BJ (cell line): ENCODE measurements around the gene SLC16A7. TPM values are rescaled to one million over a fixed set of nuclear protein-coding genes. Genes with fewer than 3 reads are reported as not detected.

Experiments used
- CTCF ChIA-PET: fragments of 350-600 bp; formaldehyde crosslinking; extraction: SDS; loops from one replicate; lab custom pipeline; 2021; ENCODE audit warnings: antibody characterized with exemption, inconsistent platforms; lab: Yijun Ruan, JAX
- POLR2A ChIA-PET: fragments of 300-600 bp; sonication (Branson Sonifier 250); formaldehyde crosslinking; extraction: SDS; loops from one replicate; lab custom pipeline; 2021; ENCODE audit warnings: antibody characterized with exemption; lab: Charles Lee
- DNase-seq: peaks from one replicate; pipeline ENCODE4 v3.0.0-alpha.2; 2011; ENCODE audit warnings: low read depth
- H3K27me3 ChIP-seq: 2 replicates; pipeline ENCODE4 v1.6.0; 2011; ENCODE audit warnings: low read length; ENCODE audit not compliant: control insufficient read depth, insufficient read depth
- H3K36me3 ChIP-seq: 2 replicates; pipeline ENCODE4 v1.5.1; 2011; ENCODE audit warnings: low read length; ENCODE audit not compliant: control insufficient read depth, insufficient read depth
- H3K4me3 ChIP-seq: 2 replicates; pipeline ENCODE4 v1.5.1; 2011; ENCODE audit warnings: low read depth, mild to moderate bottlenecking, control low read depth, low read length
- CTCF ChIP-seq: IDR thresholded peaks from 2 replicates; pipeline ENCODE4 v1.5.1; 2011; ENCODE audit warnings: low read depth, mild to moderate bottlenecking, control low read depth, inconsistent platforms, low read length, moderate library complexity; ENCODE audit not compliant: insufficient read depth
- polyA plus RNA-seq: library from polyadenylated mRNA; depleted of rRNA; stranded (reverse); fragments of >200 nt; gene quantifications from 2 replicates; pipeline ENCODE4 v1.2.3, GENCODE V29; 2011

SLC16A7 gene
- polyA plus RNA-seq, 1 experiment, result 23.0 TPM

DNA sequence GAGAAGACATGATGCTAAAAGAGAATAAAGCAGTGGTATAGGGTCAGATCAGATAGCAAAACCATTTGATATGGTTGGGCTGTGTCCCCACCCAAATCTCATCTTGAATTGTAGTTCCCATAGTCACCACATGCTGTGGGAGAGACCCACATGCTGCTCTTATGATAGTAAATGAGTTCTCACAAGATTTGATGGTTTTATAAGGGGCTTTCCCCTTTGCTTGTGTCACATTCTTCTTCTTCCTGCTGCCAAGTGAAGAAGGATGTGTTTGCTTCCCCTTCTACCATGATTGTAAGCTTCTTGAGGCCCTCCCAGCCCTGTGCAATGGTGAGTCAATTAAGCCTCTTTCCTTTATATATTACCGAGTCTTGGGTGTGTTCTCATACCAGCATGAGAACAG lies 49.4 kb downstream of the SLC16A7 start:
- Histone ChIP-seq H3K27me3 (no peaks in the 10 kb centered on the region), H3K4me3 (no peak overlapping the region), H3K36me3 (no peaks in the 10 kb centered on the region)
- TF ChIP-seq CTCF, result no peak
- ChIA-PET CTCF (no interaction called here), POLR2A (no interaction called here)
- DNase-seq, result no peak

GRCh38 chr12:59646636-59647035 lies 50.8 kb downstream of the SLC16A7 start:
- no peaks in the 10 kb centered on the region for H3K27me3 ChIP-seq
- no peak overlapping the region for H3K4me3 ChIP-seq
- DNase-seq, result no peak
- POLR2A ChIA-PET, result no interaction called here
- no peak for TF ChIP-seq CTCF
- CTCF ChIA-PET, result no interaction called here
- H3K36me3 ChIP-seq, result no peaks in the 10 kb centered on the region

DNA sequence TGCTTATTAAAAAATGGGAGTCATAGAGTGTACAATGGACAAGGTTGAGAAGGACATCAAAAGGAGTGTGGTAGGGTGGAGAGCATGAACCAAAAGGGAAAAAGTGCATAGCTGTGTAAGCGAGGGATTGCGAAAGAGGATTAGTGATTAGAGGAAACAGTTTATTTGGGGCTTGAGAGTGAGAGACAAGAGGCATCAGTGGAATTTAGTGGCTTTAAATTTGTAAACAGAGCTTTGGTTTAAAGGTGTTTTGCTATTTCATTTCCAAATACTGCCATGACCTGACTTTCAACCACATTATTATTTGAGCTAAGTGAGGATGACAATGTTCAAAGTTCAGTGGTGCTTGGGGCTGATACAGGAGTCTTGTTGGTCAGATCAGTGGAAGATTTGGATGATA lies 53.4 kb downstream of the SLC16A7 start:
- H3K27me3 ChIP-seq, result no peaks in the 10 kb centered on the region
- no peak for TF ChIP-seq CTCF
- no peak overlapping the region for H3K4me3 ChIP-seq
- ChIA-PET CTCF (no interaction called here), POLR2A (no interaction called here)
- H3K36me3 ChIP-seq, result no peaks in the 10 kb centered on the region
- DNase-seq, result no peak

GRCh38 chr12:59650588-59651228 lies 54.9 kb downstream of the SLC16A7 start:
- Histone ChIP-seq H3K36me3 (no peaks in the 10 kb centered on the region), H3K27me3 (no peaks in the 10 kb centered on the region), H3K4me3 (no peak overlapping the region)
- DNase-seq, result no peak
- ChIA-PET POLR2A (no interaction called here), CTCF (interaction anchor here (0.6 to 1.6 kb wide), 5 partner anchors 11 to 492 kb away, joined by 3 to 4 read pairs (median 3); no protein-coding TSS in a partner anchor)
- TF ChIP-seq CTCF, result no peak

DNA sequence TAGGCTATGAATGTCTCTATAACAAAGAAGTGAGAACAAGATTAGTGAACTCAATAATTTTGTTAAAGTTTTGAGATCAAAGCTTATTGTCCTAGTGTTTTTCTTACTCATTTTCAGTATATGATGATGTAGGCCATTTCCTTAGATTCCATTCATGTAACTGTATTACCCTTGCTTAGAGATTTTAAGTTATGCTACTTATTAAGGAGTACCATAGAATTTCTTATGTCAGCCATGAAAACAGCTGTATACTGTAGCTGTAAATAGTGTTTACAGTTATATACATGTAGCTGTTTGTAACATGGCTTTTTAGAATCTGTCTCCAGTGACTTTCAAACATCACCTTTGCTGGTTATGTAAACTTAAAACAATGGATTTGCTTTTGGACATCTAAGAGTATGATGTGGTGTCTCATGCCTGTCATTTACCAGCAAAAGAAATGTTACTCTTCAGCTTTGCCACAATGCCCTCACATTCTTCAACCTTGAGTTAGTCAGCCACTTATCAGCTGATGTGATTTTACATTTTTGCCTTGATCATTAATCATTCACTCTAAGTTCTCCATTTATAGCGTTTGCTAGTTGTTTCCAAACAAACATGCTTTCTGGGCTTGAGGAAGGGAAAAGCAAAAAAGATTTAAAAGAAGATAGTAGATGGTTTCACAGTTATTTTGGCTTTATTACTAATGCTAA lies 55.5 kb downstream of the SLC16A7 start:
- TF ChIP-seq CTCF, result no peak
- Histone ChIP-seq H3K36me3 (no peaks in the 10 kb centered on the region), H3K4me3 (no peak overlapping the region), H3K27me3 (no peaks in the 10 kb centered on the region)
- POLR2A ChIA-PET, result no interaction called here
- CTCF ChIA-PET, result interaction anchor here (0.6 to 1.6 kb wide), 6 partner anchors 10 to 491 kb away, joined by 3 to 4 read pairs (median 3); no protein-coding TSS in a partner anchor
- DNase-seq, result no peak
